ENCODE data around the gene SDK1.
A peak's percentile ranks its signal among the peaks of the same experiment; 100 is the strongest.

Gene SDK1

DNA sequence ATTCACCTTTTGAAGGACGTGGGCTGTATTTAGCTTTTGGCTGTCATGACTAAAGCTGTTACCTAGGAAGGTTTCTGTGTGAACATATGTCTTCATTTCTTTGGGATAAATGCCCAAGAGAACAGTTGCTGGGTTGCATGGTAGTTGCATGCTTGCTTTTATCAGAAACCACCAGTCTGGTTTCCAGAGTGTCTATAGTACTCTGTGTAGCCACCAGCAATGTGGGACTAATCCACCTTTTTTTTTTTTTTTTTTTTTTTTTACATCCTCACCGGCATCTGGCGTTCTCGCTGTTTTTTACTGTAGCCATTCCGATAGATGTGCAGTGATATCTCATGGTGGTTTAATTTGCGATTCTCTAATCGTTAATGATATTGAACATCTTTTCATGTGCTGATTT lies 297.8 kb downstream of the SDK1 start:
- no peak overlapping the region for H3K4me3 ChIP-seq (ENCODE audit: low read depth, low read length)
- in situ Hi-C loops (cut with HindIII; ENCODE audit: low sequenced_read_pairs): no loop called here
- TF ChIP-seq, protein P1, sequence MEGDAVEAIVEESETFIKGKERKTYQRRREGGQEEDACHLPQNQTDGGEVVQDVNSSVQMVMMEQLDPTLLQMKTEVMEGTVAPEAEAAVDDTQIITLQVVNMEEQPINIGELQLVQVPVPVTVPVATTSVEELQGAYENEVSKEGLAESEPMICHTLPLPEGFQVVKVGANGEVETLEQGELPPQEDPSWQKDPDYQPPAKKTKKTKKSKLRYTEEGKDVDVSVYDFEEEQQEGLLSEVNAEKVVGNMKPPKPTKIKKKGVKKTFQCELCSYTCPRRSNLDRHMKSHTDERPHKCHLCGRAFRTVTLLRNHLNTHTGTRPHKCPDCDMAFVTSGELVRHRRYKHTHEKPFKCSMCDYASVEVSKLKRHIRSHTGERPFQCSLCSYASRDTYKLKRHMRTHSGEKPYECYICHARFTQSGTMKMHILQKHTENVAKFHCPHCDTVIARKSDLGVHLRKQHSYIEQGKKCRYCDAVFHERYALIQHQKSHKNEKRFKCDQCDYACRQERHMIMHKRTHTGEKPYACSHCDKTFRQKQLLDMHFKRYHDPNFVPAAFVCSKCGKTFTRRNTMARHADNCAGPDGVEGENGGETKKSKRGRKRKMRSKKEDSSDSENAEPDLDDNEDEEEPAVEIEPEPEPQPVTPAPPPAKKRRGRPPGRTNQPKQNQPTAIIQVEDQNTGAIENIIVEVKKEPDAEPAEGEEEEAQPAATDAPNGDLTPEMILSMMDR (IDR thresholded peaks at IDR 0.05; ENCODE audit: low read depth, low read length): no peak
- no peak for DNase-seq (ENCODE audit: low read depth, low spot score)

DNA sequence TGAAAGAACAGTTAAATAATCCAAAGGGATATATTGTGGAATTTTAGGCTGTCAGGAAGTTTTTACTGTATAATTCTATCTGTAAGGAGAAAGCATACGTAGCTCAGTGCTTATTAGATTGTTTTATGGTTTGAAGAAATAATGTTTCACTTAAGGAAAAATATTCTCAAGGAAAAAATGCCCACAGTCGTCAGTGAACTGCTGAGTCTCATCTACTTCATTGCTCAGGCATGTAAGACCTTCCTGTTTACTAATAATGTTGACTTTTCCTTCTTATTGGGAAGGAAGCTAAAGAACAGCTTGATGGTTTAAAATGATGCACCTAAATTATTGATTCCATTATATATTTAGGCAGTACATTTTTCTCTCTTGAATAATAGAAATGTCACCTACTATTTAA lies 304.2 kb downstream of the SDK1 start:
- TF ChIP-seq, protein P1 (IDR thresholded peaks at IDR 0.05; ENCODE audit: low read depth, low read length): no peak
- H3K4me3 ChIP-seq (ENCODE audit: low read depth, low read length): no peak overlapping the region
- in situ Hi-C loops (cut with HindIII; ENCODE audit: low sequenced_read_pairs): no loop called here
- peak; percentile 44 for DNase-seq (ENCODE audit: low read depth, low spot score)

DNA sequence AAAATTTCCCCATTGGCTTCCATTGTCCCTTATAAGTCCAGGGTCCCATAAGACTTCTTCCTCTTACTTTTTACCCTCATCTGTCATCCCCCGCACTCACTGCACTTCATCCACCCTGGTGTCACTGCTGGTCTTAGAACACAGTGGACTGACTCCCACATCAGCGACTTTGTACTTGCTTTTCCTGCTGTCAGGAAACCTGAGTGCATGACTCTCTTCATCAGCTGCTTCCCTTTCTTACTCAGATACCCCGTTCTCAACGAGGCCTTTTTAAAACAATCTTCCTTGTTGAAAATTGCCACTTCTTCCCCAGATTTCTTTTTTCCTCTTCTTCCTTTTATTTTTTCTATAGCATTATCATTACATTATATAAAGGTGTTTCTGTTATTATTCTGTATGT lies 305.4 kb downstream of the SDK1 start:
- TF ChIP-seq, protein P1 (IDR thresholded peaks at IDR 0.05; ENCODE audit: low read depth, low read length): no peak
- no peak overlapping the region for H3K4me3 ChIP-seq (ENCODE audit: low read depth, low read length)
- DNase-seq (ENCODE audit: low read depth, low spot score): no peak
- in situ Hi-C loops (cut with HindIII; ENCODE audit: low sequenced_read_pairs): no loop called here

DNA sequence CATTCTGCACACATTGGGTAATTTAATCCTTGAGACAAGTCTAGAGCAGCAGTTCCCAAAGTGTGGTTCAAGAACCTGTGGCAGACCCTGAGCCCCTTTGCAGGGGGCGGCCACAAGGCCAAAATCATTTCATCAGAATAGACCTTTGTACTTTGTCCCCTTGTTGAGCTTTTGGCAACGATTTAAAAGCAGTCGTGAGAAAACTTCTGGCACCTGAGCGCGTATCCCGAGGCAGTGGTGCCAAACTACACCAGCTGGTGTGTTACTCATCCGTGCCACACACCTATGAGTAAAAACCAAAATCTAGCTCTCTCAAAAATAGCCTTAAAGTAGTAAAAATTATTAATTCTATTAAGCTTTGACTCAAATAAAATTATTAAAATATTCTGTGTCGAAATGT lies 306.8 kb downstream of the SDK1 start:
- in situ Hi-C loops (cut with HindIII; ENCODE audit: low sequenced_read_pairs): no loop called here
- DNase-seq (ENCODE audit: low read depth, low spot score): no peak
- H3K4me3 ChIP-seq (ENCODE audit: low read depth, low read length): no peak overlapping the region
- TF ChIP-seq, protein P1 (IDR thresholded peaks at IDR 0.05; ENCODE audit: low read depth, low read length): no peak

DNA sequence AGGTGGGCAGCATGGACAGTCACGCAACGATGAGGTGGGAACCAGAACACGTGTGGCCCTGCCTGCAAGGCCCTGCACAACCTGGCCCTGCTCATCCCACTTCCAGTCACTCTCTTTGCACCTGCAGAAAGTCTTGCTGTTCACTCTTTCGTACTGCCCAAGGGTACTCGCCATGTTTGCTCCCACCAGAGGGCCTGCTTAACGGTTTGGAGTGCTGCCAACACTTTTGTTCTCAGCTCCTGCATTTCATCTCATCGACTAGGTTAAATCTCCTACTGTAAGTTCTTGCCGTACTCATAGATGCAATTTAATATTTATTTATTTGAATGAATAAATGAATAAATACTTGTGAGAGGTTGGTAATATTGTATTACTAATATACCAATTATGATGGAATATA lies 315.3 kb downstream of the SDK1 start:
- H3K4me3 ChIP-seq (ENCODE audit: low read depth, low read length): no peak overlapping the region
- TF ChIP-seq, protein P1 (IDR thresholded peaks at IDR 0.05; ENCODE audit: low read depth, low read length): no peak
- in situ Hi-C loops (cut with HindIII; ENCODE audit: low sequenced_read_pairs): no loop called here
- DNase-seq (ENCODE audit: low read depth, low spot score): no peak

DNA sequence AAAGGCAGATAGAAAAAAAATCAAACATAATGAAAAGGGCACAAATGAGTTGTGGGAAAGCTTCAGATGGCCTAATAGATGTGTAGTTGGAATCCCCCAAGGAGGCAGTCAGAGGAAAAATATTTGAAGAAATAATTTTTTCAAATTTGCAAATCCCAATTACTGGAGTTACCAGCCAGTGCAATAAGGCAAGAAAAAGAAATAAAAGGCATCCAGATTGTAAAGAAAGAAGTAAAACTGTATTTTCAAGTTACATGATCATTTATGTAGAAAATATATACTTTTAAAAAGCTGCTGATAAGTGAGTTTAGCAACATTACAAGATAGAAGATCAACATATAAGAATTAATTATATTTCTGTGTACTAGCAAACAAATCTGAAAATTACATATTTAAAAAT lies 329.0 kb downstream of the SDK1 start:
- in situ Hi-C loops (cut with HindIII; ENCODE audit: low sequenced_read_pairs): no loop called here
- no peak for DNase-seq (ENCODE audit: low read depth, low spot score)
- TF ChIP-seq, protein P1 (IDR thresholded peaks at IDR 0.05; ENCODE audit: low read depth, low read length): no peak
- no peak overlapping the region for H3K4me3 ChIP-seq (ENCODE audit: low read depth, low read length)

DNA sequence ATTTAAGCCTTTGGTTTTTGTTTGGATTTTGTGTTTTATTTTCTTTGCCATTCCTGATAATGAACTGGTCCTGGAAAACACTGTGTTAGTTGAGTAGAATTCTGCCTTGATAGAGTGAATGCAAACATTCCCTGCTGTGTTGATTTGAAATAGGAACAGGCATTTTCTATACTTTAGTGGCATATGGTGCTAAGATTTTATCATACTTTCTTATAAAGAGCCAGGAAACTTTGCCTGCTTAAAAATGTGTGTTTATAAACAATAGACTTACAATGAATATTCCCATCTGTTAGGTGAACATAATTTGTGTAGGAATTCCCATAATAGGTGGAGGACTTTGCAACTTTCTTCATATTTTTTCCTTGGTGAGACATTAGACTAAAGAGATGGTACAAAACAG lies 333.3 kb downstream of the SDK1 start:
- no peak for DNase-seq (ENCODE audit: low read depth, low spot score)
- in situ Hi-C loops (cut with HindIII; ENCODE audit: low sequenced_read_pairs): no loop called here
- TF ChIP-seq, protein P1 (IDR thresholded peaks at IDR 0.05; ENCODE audit: low read depth, low read length): no peak

More for the DNA sequence above, 333.3 kb downstream of the SDK1 start:
- no peak overlapping the region for H3K4me3 ChIP-seq (ENCODE audit: low read depth, low read length)

Data from astrocyte of the spinal cord (primary cell).